Tibial nerve (tissue), 4 donors: ENCODE measurements around the gene IL6ST.
"Not testable (repeated sequence)": the region's sequence is repeated elsewhere in the genome, so short reads cannot be mapped to it uniquely, and the experiment has no call there.

Source experiments
- EP300 ChIP-seq, 2 donors: sonication (generic); formaldehyde crosslinking; IDR thresholded peaks; one replicate each; pipeline ENCODE4 v1.6.1; 2017; ENCODE audit warnings: antibody characterized with exemption in 2 of 2, mild to moderate bottlenecking in 1 of 2
- POLR2A ChIP-seq, 2 donors: fragments of 450-650 bp; IDR thresholded peaks; one replicate each; pipeline ENCODE4 v1.6.1; 2017; ENCODE audit warnings: antibody characterized with exemption in 2 of 2, mild to moderate bottlenecking in 2 of 2, moderate library complexity in 2 of 2
- TF ChIP-seq, protein P1 (sequence below), 5 experiments: fragments of 200-600 bp in 3 of 5; fragments of 450-650 bp in 2 of 5; sonication (generic) in 3 of 5; IDR thresholded peaks; one replicate each; pipeline ENCODE4 v1.5.1; 2016 to 2019; ENCODE audit warnings: antibody characterized with exemption in 5 of 5, mild to moderate bottlenecking in 3 of 5, moderate library complexity in 2 of 5

DNA sequence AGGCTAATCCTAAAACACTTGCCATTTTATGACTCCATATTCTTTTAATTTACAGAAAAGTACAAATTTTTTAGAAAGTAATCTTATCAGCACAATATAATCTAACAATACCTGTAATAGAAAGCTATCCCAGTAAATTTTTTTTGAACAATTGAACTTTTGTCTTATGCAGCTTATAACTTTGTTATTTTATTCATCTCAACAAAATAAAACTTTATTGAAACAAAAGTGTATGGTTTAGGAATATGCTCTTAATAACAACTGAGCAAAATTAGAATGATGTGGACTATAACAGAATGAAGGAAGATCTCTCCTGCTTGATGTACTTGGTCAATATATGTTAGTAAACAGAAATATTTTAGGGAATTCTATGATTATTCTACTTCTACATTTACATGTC is 57.2 kb downstream of the IL6ST start:
- TF ChIP-seq, protein P1, sequence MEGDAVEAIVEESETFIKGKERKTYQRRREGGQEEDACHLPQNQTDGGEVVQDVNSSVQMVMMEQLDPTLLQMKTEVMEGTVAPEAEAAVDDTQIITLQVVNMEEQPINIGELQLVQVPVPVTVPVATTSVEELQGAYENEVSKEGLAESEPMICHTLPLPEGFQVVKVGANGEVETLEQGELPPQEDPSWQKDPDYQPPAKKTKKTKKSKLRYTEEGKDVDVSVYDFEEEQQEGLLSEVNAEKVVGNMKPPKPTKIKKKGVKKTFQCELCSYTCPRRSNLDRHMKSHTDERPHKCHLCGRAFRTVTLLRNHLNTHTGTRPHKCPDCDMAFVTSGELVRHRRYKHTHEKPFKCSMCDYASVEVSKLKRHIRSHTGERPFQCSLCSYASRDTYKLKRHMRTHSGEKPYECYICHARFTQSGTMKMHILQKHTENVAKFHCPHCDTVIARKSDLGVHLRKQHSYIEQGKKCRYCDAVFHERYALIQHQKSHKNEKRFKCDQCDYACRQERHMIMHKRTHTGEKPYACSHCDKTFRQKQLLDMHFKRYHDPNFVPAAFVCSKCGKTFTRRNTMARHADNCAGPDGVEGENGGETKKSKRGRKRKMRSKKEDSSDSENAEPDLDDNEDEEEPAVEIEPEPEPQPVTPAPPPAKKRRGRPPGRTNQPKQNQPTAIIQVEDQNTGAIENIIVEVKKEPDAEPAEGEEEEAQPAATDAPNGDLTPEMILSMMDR (IDR thresholded peaks at IDR 0.05), result not testable (repeated sequence)
- not testable (repeated sequence) for TF ChIP-seq EP300, POLR2A (IDR thresholded peaks at IDR 0.05)
